Activated CD8-positive, alpha-beta memory T cell treated with anti-CD3 and anti-CD28 coated beads, Interleukin-2, amount 50 U/mL, for 24 hours (primary cell): Measurements from ENCODE around the gene RPRD2.

Experiments used
- DNase-seq: peaks from one replicate; pipeline ENCODE4 v3.0.0-alpha.2; 2020; ENCODE audit errors: extremely low read depth

The RPRD2 gene

GRCh38 chr1:150514913-150515327 is 151.0 kb downstream of the RPRD2 start:
- no peak for DNase-seq

GRCh38 chr1:150515328-150516049 is 151.5 kb downstream of the RPRD2 start, which contains the start of gene FALEC:
FALEC (plus strand) TSS chr1:150515752.
- DNase-seq, result peak; percentile 69

- DNase-seq, result no peak
Observed at GRCh38 chr1:150516050-150516591, 152.2 kb downstream of the RPRD2 start.

DNA sequence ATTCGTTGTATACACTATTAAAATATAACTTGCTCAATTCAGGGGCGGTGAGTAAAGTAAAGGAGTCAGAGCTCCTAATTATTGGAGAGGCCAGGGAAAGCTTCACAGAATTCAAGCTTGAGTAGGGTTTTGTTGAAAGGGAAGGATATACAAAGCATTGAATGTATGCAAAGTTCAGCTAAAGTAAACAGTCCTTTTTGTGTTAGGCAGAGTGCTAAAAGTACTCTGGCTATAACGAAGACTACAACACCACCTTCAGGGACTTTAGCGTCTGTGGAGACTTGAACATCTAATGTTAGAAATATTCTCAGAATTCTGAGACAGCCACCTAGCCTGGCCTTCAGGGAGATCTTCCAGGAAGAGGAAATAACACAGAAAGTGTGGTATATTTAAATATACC is 152.7 kb downstream of the RPRD2 start:
- DNase-seq, result no peak

DNA sequence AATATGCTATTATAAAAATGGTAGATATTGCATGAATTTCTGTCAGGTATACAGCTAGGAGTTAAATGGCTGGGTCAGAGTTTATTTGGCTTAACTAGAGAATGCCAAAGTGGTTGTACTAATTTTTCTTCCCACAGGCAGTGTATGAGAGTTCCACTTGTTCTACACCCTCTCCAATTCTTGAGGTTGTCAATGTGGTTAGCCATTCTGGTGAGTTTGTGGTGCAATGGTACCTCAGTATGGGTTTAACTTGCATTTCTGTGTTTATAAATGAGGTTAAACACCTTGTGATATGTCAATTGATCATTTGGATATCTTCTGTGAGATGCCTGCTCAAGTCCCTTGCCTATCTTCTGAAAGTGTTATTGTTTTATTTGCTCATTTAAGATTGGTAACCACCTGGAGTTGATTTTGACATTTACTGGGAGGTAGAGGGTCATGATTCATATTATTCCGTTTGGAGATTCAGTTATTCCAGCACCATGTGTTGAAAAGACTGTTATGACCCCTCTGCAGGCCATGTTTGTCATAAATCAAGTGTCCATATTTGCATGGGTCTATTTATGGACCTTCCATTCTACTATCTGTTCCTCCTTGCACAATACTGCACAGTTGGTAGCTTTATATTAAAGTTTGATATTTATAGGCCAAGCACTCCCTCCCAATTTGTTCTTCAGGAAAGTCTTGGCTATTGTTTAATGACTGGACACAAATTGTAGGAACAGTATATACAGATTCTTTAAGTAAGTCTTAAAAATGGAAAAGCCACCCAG is 157.4 kb downstream of the RPRD2 start:
- DNase-seq, result no peak

GRCh38 chr1:150525348-150525747 is 161.4 kb downstream of the RPRD2 start:
- DNase-seq, result no peak
